HEK293 (cell line): ENCODE data around the gene SLC8A2.
A peak's percentile ranks its signal among the peaks of the same experiment; 100 is the strongest.

ENCODE experiments used
- CTCF ChIA-PET: fragments of 350-600 bp; formaldehyde crosslinking; extraction: SDS; loops from one replicate; lab custom pipeline; 2021; ENCODE audit warnings: antibody characterized with exemption; lab: Yijun Ruan, JAX
- POLR2A ChIA-PET: fragments of 300-600 bp; formaldehyde crosslinking; extraction: SDS; loops from one replicate; lab custom pipeline; 2020; ENCODE audit warnings: antibody characterized with exemption, inconsistent platforms; lab: Yijun Ruan, JAX
- H3K27ac ChIP-seq: fragments of 200-500 bp; sonication (Bioruptor generic); 2 replicates; pipeline ENCODE4 v1.5.1; 2014; ENCODE audit warnings: low read depth, low read length, control low read depth, inconsistent platforms; ENCODE audit errors: extremely low read depth
- H3K36me3 ChIP-seq, 2 experiments: fragments of 200-500 bp in 1 of 2; sonication (Bioruptor generic) in 1 of 2; 1 replicate in 1 of 2; 2 replicates in 1 of 2; pipeline ENCODE4 v1.5.1; 2014 to 2017; ENCODE audit warnings: inconsistent platforms in 2 of 2, low read length in 2 of 2; ENCODE audit not compliant: control insufficient read depth in 2 of 2, insufficient read depth in 1 of 2
- H3K4me1 ChIP-seq: fragments of 200-500 bp; sonication (Bioruptor generic); 2 replicates; pipeline ENCODE4 v1.5.1; 2014; ENCODE audit warnings: mild to moderate bottlenecking, low read length, inconsistent platforms; ENCODE audit not compliant: control insufficient read depth, insufficient read depth
- H3K4me3 ChIP-seq: 2 replicates; pipeline ENCODE4 v1.5.1; 2011; ENCODE audit warnings: low read depth, mild to moderate bottlenecking, control low read depth, low read length, moderate library complexity
- H3K9me3 ChIP-seq: fragments of 200-500 bp; sonication (Bioruptor generic); 2 replicates; pipeline ENCODE4 v1.5.1; 2014; ENCODE audit warnings: low read depth, low read length, inconsistent platforms; ENCODE audit not compliant: control insufficient read depth, insufficient read depth
- HOXA7 ChIP-seq: sonication (generic); formaldehyde crosslinking; IDR thresholded peaks from 2 replicates; pipeline ENCODE4 v1.8.1; 2022; ENCODE audit warnings: missing genetic modification reagents, borderline replicate concordance
- KLF17 ChIP-seq: fragments of 450-650 bp; formaldehyde crosslinking; IDR thresholded peaks from 2 replicates; pipeline ENCODE4 v1.5.1; 2016; ENCODE audit warnings: missing biosample characterization, missing genetic modification characterization
- OVOL3 ChIP-seq: fragments of 450-650 bp; formaldehyde crosslinking; IDR thresholded peaks from 2 replicates; pipeline ENCODE4 v1.5.1; 2016; ENCODE audit warnings: missing biosample characterization, missing genetic modification characterization
- SALL2 ChIP-seq: fragments of 450-650 bp; formaldehyde crosslinking; IDR thresholded peaks from 2 replicates; pipeline ENCODE4 v1.5.0; 2017; ENCODE audit warnings: missing biosample characterization, mild to moderate bottlenecking, missing genetic modification characterization, borderline replicate concordance
- ZBTB21 ChIP-seq: fragments of 450-650 bp; formaldehyde crosslinking; IDR thresholded peaks from 2 replicates; pipeline ENCODE4 v1.5.1; 2017; ENCODE audit warnings: missing biosample characterization, missing genetic modification characterization
- ZBTB26 ChIP-seq: fragments of 450-650 bp; formaldehyde crosslinking; optimal IDR thresholded peaks from 2 replicates; pipeline ENCODE3; 2016; ENCODE audit warnings: missing biosample characterization, mild to moderate bottlenecking, missing genetic modification characterization
- ZBTB49 ChIP-seq: fragments of 450-650 bp; formaldehyde crosslinking; IDR thresholded peaks from 2 replicates; pipeline ENCODE4 v1.5.1; 2016; ENCODE audit warnings: missing biosample characterization, missing genetic modification characterization, low read depth
- ZFP3 ChIP-seq: fragments of 450-650 bp; formaldehyde crosslinking; IDR thresholded peaks from 2 replicates; pipeline ENCODE4 v1.5.1; 2016; ENCODE audit warnings: low read depth, missing biosample characterization, missing genetic modification characterization
- ZNF132 ChIP-seq: fragments of 450-650 bp; formaldehyde crosslinking; IDR thresholded peaks from 2 replicates; pipeline ENCODE4 v1.5.1; 2017; ENCODE audit warnings: missing biosample characterization, missing genetic modification characterization, borderline replicate concordance
- ZNF292 ChIP-seq: fragments of 450-650 bp; formaldehyde crosslinking; IDR thresholded peaks from 2 replicates; pipeline ENCODE4 v1.5.1; 2016; ENCODE audit warnings: low read depth, missing biosample characterization, missing genetic modification characterization, borderline replicate concordance
- ZNF341 ChIP-seq: fragments of 450-650 bp; formaldehyde crosslinking; IDR thresholded peaks from 2 replicates; pipeline ENCODE4; 2016; ENCODE audit warnings: low read depth, missing biosample characterization, missing genetic modification characterization
- ZNF423 ChIP-seq: fragments of 450-650 bp; formaldehyde crosslinking; IDR thresholded peaks from 2 replicates; pipeline ENCODE4 v1.5.1; 2016; ENCODE audit warnings: missing biosample characterization, missing genetic modification characterization
- ZNF449 ChIP-seq: fragments of 450-650 bp; formaldehyde crosslinking; IDR thresholded peaks from 2 replicates; pipeline ENCODE4 v1.5.1; 2017; ENCODE audit warnings: missing biosample characterization, mild to moderate bottlenecking, missing genetic modification characterization, moderate library complexity
- ZNF585B ChIP-seq: fragments of 450-650 bp; formaldehyde crosslinking; IDR thresholded peaks from 2 replicates; pipeline ENCODE4 v1.5.1; 2016; ENCODE audit warnings: missing biosample characterization, missing genetic modification characterization
- ZNF596 ChIP-seq: fragments of 450-650 bp; IDR thresholded peaks from 2 replicates; pipeline ENCODE4 v1.5.0; 2018; ENCODE audit warnings: missing biosample characterization, mild to moderate bottlenecking, missing genetic modification characterization, moderate library complexity
- ZNF600 ChIP-seq: fragments of 450-650 bp; formaldehyde crosslinking; IDR thresholded peaks from 2 replicates; pipeline ENCODE4 v1.5.1; 2016; ENCODE audit warnings: missing biosample characterization, missing genetic modification characterization
- ZNF664 ChIP-seq: fragments of 450-650 bp; formaldehyde crosslinking; IDR thresholded peaks from 2 replicates; pipeline ENCODE4 v1.5.1; 2016; ENCODE audit warnings: missing biosample characterization, missing genetic modification characterization
- ZNF747 ChIP-seq: fragments of 450-650 bp; formaldehyde crosslinking; IDR thresholded peaks from 2 replicates; pipeline ENCODE4 v1.5.1; 2016; ENCODE audit warnings: missing biosample characterization, missing genetic modification characterization
- ZNF776 ChIP-seq: fragments of 450-650 bp; formaldehyde crosslinking; IDR thresholded peaks from 2 replicates; pipeline ENCODE4 v1.5.0; 2017; ENCODE audit warnings: missing biosample characterization, missing genetic modification characterization, borderline replicate concordance
- ZNF843 ChIP-seq: fragments of 450-650 bp; formaldehyde crosslinking; IDR thresholded peaks from 2 replicates; pipeline ENCODE4 v1.5.1; 2016; ENCODE audit warnings: missing biosample characterization, missing genetic modification characterization
- ZSCAN16 ChIP-seq: fragments of 450-650 bp; formaldehyde crosslinking; IDR thresholded peaks from 2 replicates; pipeline ENCODE4 v1.5.1; 2016; ENCODE audit warnings: missing biosample characterization, missing genetic modification characterization

SLC8A2 gene

GRCh38 chr19:47505506-47505905, 33.8 kb upstream of the SLC8A2 start:
- H3K36me3 ChIP-seq, result peaks cover 20 to 61% of the 10 kb centered on the region in 2 experiments
- no peak for TF ChIP-seq ZNF747 (tag by site-specific recombination)
- TF ChIP-seq ZNF664 (tag by site-specific recombination), result no peak
- TF ChIP-seq KLF17 (tag by site-specific recombination), result no peak
- no peak for TF ChIP-seq ZBTB26 (tag by site-specific recombination)
- no peak for TF ChIP-seq ZNF292 (tag by site-specific recombination)
- TF ChIP-seq OVOL3 (tag by site-specific recombination), result no peak
- no peak for TF ChIP-seq ZNF776
- TF ChIP-seq ZSCAN16 (tag by site-specific recombination), result no peak
- no peak for TF ChIP-seq HOXA7 (CRISPR knock-in tag)
- no peak for TF ChIP-seq ZNF423 (tag by site-specific recombination)
- no peak for TF ChIP-seq ZNF596 (tag by site-specific recombination)
- TF ChIP-seq ZNF843 (tag by site-specific recombination), result no peak
- no peak for TF ChIP-seq SALL2 (tag by site-specific recombination)
- no peak for TF ChIP-seq ZNF132 (tag by site-specific recombination)
- no peaks in the 10 kb centered on the region for H3K9me3 ChIP-seq
- no peaks in the 10 kb centered on the region for H3K4me1 ChIP-seq
- ChIA-PET POLR2A (no interaction called here), CTCF (interaction anchor here (1.5 kb wide), 1 partner anchor 10 kb away, joined by 4 read pairs; the partner anchor contains the start of gene NAPA)
- H3K4me3 ChIP-seq, result no peak overlapping the region
- no peak overlapping the region for H3K27ac ChIP-seq

GRCh38 chr19:47503826-47504150, 32.1 kb upstream of the SLC8A2 start:
- H3K36me3 ChIP-seq, result peaks cover 20 to 70% of the 10 kb centered on the region in 2 experiments
- no peaks in the 10 kb centered on the region for H3K4me1 ChIP-seq
- ChIA-PET POLR2A (interaction anchor here (1.1 kb wide), 1 partner anchor 20 kb away, joined by 3 read pairs; the partner anchor contains the start of gene KPTN), CTCF (interaction anchor here (0.6 to 3.3 kb wide), 4 partner anchors 9 to 285 kb away, joined by 3 to 14 read pairs (median 4); partner anchors contain the start of genes KPTN and NAPA)
- no peak for TF ChIP-seq ZBTB49 (tag by site-specific recombination)
- no peak for TF ChIP-seq ZNF600 (tag by site-specific recombination)
- TF ChIP-seq ZNF341 (tag by site-specific recombination), result no peak
- no peak for TF ChIP-seq ZNF585B (tag by site-specific recombination)
- TF ChIP-seq ZNF449, result no peak
- TF ChIP-seq ZBTB21 (tag by site-specific recombination), result no peak
- TF ChIP-seq ZFP3 (tag by site-specific recombination), result no peak
- no peaks in the 10 kb centered on the region for H3K9me3 ChIP-seq
- H3K27ac ChIP-seq, result 0 out of 2 replicates have a peak overlapping the region, but pooled peaks have one; percentile 16
- H3K4me3 ChIP-seq, result no peak overlapping the region
